ENCODE data around the gene CLSTN2.

DNA sequence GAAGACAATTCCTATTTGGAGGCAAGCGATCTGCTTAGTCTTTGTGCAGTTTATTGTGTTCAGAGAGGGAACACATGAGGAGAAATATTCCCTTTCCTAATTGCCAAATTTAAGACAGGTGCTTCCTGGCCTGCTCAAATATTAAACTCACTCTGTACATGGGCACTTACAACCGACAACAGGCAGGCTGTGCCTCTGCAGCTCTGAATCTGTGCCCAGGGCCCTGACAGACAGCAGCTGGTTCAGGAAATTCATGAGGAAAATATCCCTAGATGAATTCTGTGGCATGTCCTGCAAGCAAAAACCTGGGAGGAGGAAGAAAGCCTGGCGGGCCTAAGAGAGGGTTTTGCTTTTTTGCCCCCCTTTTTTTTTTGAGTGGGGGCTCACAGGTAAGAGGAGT is 573.6 kb downstream of the CLSTN2 start:
- TF ChIP-seq CTCF (conservative IDR thresholded peaks at IDR 0.05) (no peak), EZH2 (IDR thresholded peaks at IDR 0.05; ENCODE audit: low read depth) (no peak)

Measured in PC-9 (cell line).